Panc1 (cell line): ENCODE measurements around the gene KAT6B. TPM values are rescaled to one million over a fixed set of nuclear protein-coding genes. Genes with fewer than 3 reads are reported as not detected.

Experiments
- ATAC-seq: fragments of 200-7000 bp; cut with Tn5 transposase; 2 replicates; pipeline ENCODE4 v1.9.1; 2020; ENCODE audit warnings: mild to moderate bottlenecking, moderate library complexity
- BruUV-seq: library from RNA; stranded (reverse); fragments of 400-500 nt; replicated peaks from 2 replicates; lab custom pipeline; 2021; lab: Mats Ljungman, UMichigan
- CTCF ChIA-PET: fragments of 300-600 bp; sonication (Branson Sonifier 250); formaldehyde crosslinking; loops from one replicate; lab custom pipeline; 2022; ENCODE audit warnings: antibody characterized with exemption; lab: Charles Lee
- POLR2A ChIA-PET: fragments of 300-600 bp; sonication (Branson Sonifier 250); formaldehyde crosslinking; loops from one replicate; lab custom pipeline; 2022; ENCODE audit warnings: antibody characterized with exemption; lab: Charles Lee
- DNase-seq: peaks from one replicate; pipeline ENCODE4 v3.0.0-alpha.2; 2010; ENCODE audit warnings: low read depth, low spot score
- H3K27ac ChIP-seq: 2 replicates; pipeline ENCODE4 v1.5.1; 2011; ENCODE audit warnings: mild to moderate bottlenecking, low read length, inconsistent platforms
- H3K27me3 ChIP-seq: fragments of 200-500 bp; sonication (Bioruptor generic); 2 replicates; pipeline ENCODE4 v1.6.0; 2014; ENCODE audit warnings: low read length, inconsistent platforms; ENCODE audit not compliant: control insufficient read depth, insufficient read depth
- H3K36me3 ChIP-seq: fragments of 200-500 bp; sonication (Bioruptor generic); 2 replicates; pipeline ENCODE4 v1.5.1; 2014; ENCODE audit warnings: inconsistent platforms, mild to moderate bottlenecking, low read length, moderate library complexity; ENCODE audit not compliant: control insufficient read depth, insufficient read depth
- H3K4me1 ChIP-seq: 2 replicates; pipeline ENCODE4 v1.5.1; 2011; ENCODE audit warnings: inconsistent platforms, mild to moderate bottlenecking, low read length, moderate library complexity; ENCODE audit not compliant: control insufficient read depth, insufficient read depth
- H3K4me3 ChIP-seq, 2 experiments: 2 replicates each; pipeline ENCODE4 v1.5.1; 2011 to 2012; ENCODE audit warnings: low read depth in 2 of 2, low read length in 2 of 2, mild to moderate bottlenecking in 2 of 2, inconsistent platforms in 1 of 2, moderate library complexity in 1 of 2
- H3K9me3 ChIP-seq: fragments of 200-500 bp; sonication (Bioruptor generic); 2 replicates; pipeline ENCODE4 v1.5.1; 2014; ENCODE audit warnings: low read depth, mild to moderate bottlenecking, inconsistent platforms, low read length, moderate library complexity; ENCODE audit not compliant: control insufficient read depth, insufficient read depth
- CTCF ChIP-seq: fragments of 450-650 bp; IDR thresholded peaks from 2 replicates; pipeline ENCODE4 v1.5.1; 2017; ENCODE audit warnings: mild to moderate bottlenecking
- POLR2AphosphoS5 ChIP-seq: IDR thresholded peaks from 2 replicates; pipeline ENCODE4 v1.6.1; 2012; ENCODE audit warnings: mild to moderate bottlenecking, low read depth, low read length, moderate library complexity
- SIN3A ChIP-seq: IDR thresholded peaks from 2 replicates; pipeline ENCODE4 v1.6.1; 2012; ENCODE audit warnings: low read depth, mild to moderate bottlenecking, low read length, moderate library complexity, borderline replicate concordance; ENCODE audit not compliant: insufficient read depth
- TCF7L2 ChIP-seq: IDR thresholded peaks from 2 replicates; pipeline ENCODE4 v1.6.1; 2011; ENCODE audit warnings: mild to moderate bottlenecking, low read depth, low read length, inconsistent platforms
- in situ Hi-C: cut with HindIII; loops from 2 replicates; pipeline ENCODE4 v1.10.0; 2016; ENCODE audit warnings: low sequenced_read_pairs, low pct_unique_long_range_greater_than_20kb
- intact Hi-C: fragments of 100-400 bp; cut with micrococcal nuclease; formaldehyde crosslinking; loops from one replicate; pipeline ENCODE4 v1.10.0; 2022; ENCODE audit not compliant: unreplicated experiment
- total RNA-seq: library from RNA; stranded (reverse); gene quantifications from one replicate; pipeline ENCODE4 v1.2.1, GENCODE V29; 2021; ENCODE audit not compliant: unreplicated experiment
- TF ChIP-seq, protein P1 (sequence below), 2 experiments: IDR thresholded peaks; 2 replicates each; pipeline ENCODE4 v1.6.1; 2011 to 2012; ENCODE audit warnings: low read depth in 2 of 2, control low read depth in 1 of 2, low read length in 1 of 2, mild to moderate bottlenecking in 1 of 2, moderate library complexity in 1 of 2; ENCODE audit not compliant: insufficient read depth in 1 of 2

The KAT6B gene
- total RNA-seq, 1 experiment from 2014 or later: 31.1 TPM

GRCh38 chr10:75009426-75009825 is 183.0 kb downstream of the KAT6B start:
- intact Hi-C loops: no loop called here
- no peak for DNase-seq
- H3K9me3 ChIP-seq: no peaks in the 10 kb centered on the region
- no peak overlapping the region for H3K27ac ChIP-seq
- H3K4me1 ChIP-seq: no peaks in the 10 kb centered on the region
- no peak for ATAC-seq
- no peak overlapping the region for H3K4me3 ChIP-seq
- BruUV-seq: no TSS peak
- POLR2A ChIA-PET: no interaction called here
- TF ChIP-seq TCF7L2: no peak
- no peaks in the 10 kb centered on the region for H3K36me3 ChIP-seq
- in situ Hi-C loops: no loop called here
- CTCF ChIA-PET: no interaction called here
- no peaks in the 10 kb centered on the region for H3K27me3 ChIP-seq

GRCh38 chr10:75010373-75010772 is 184.0 kb downstream of the KAT6B start:
- ChIA-PET POLR2A (no interaction called here), CTCF (no interaction called here)
- ATAC-seq: no peak
- no peak overlapping the region for H3K4me3 ChIP-seq
- H3K27ac ChIP-seq: no peak overlapping the region
- H3K36me3 ChIP-seq: no peaks in the 10 kb centered on the region
- no peaks in the 10 kb centered on the region for H3K4me1 ChIP-seq
- TF ChIP-seq TCF7L2 (no peak), POLR2AphosphoS5 (no peak), SIN3A (no peak), CTCF (no peak)
- TF ChIP-seq, protein P1, sequence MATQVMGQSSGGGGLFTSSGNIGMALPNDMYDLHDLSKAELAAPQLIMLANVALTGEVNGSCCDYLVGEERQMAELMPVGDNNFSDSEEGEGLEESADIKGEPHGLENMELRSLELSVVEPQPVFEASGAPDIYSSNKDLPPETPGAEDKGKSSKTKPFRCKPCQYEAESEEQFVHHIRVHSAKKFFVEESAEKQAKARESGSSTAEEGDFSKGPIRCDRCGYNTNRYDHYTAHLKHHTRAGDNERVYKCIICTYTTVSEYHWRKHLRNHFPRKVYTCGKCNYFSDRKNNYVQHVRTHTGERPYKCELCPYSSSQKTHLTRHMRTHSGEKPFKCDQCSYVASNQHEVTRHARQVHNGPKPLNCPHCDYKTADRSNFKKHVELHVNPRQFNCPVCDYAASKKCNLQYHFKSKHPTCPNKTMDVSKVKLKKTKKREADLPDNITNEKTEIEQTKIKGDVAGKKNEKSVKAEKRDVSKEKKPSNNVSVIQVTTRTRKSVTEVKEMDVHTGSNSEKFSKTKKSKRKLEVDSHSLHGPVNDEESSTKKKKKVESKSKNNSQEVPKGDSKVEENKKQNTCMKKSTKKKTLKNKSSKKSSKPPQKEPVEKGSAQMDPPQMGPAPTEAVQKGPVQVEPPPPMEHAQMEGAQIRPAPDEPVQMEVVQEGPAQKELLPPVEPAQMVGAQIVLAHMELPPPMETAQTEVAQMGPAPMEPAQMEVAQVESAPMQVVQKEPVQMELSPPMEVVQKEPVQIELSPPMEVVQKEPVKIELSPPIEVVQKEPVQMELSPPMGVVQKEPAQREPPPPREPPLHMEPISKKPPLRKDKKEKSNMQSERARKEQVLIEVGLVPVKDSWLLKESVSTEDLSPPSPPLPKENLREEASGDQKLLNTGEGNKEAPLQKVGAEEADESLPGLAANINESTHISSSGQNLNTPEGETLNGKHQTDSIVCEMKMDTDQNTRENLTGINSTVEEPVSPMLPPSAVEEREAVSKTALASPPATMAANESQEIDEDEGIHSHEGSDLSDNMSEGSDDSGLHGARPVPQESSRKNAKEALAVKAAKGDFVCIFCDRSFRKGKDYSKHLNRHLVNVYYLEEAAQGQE (IDR thresholded peaks at IDR 0.05; ENCODE audit: insufficient read depth in 1 of 2, low read depth in 2 of 2, low read length in 1 of 2): no peak
- in situ Hi-C loops: no loop called here
- BruUV-seq: no TSS peak
- no peak for DNase-seq
- H3K9me3 ChIP-seq: no peaks in the 10 kb centered on the region
- intact Hi-C loops: no loop called here
- no peaks in the 10 kb centered on the region for H3K27me3 ChIP-seq

- in situ Hi-C loops: no loop called here
- no peak for ATAC-seq
Observed at GRCh38 chr10:75011221-75011620, 184.8 kb downstream of the KAT6B start.

More at GRCh38 chr10:75011221-75011620, 184.8 kb downstream of the KAT6B start:
- ChIA-PET POLR2A (no interaction called here), CTCF (no interaction called here)
- intact Hi-C loops: no loop called here
- no peak overlapping the region for H3K4me3 ChIP-seq
- no peaks in the 10 kb centered on the region for H3K4me1 ChIP-seq
- no peak for DNase-seq
- H3K27ac ChIP-seq: no peak overlapping the region
- TF ChIP-seq, protein P1 (IDR thresholded peaks at IDR 0.05; ENCODE audit: insufficient read depth in 1 of 2, low read depth in 2 of 2, low read length in 1 of 2): no peak
- TF ChIP-seq POLR2AphosphoS5 (no peak), CTCF (no peak), TCF7L2 (no peak), SIN3A (no peak)
- no peaks in the 10 kb centered on the region for H3K9me3 ChIP-seq
- H3K36me3 ChIP-seq: no peaks in the 10 kb centered on the region
- no peaks in the 10 kb centered on the region for H3K27me3 ChIP-seq
- BruUV-seq: no TSS peak
